SK-N-SH treated with all-trans-retinoic acid at 6 μM for 48 hours (cell line): ENCODE results near the gene RASD1.

Experiments
- ATAC-seq: fragments of 200-7000 bp; cut with Tn5 transposase; 3 replicates; pipeline ENCODE4 v1.9.1; 2020; ENCODE audit warnings: mild to moderate bottlenecking, moderate library complexity
- ARNTL ChIP-seq: fragments of 450-650 bp; formaldehyde crosslinking; IDR thresholded peaks from 2 replicates; pipeline ENCODE4 v1.5.0; 2020; ENCODE audit warnings: low read depth, mild to moderate bottlenecking, moderate library complexity, borderline replicate concordance
- BACH2 ChIP-seq: fragments of 250-450 bp; sonication (Bioruptor Pico); IDR thresholded peaks from 2 replicates; pipeline ENCODE4 v1.9.0; 2021; ENCODE audit warnings: mild to moderate bottlenecking, borderline replicate concordance
- CSDC2 ChIP-seq: fragments of 250-450 bp; sonication (Bioruptor Pico); IDR thresholded peaks from 2 replicates; pipeline ENCODE4 v1.5.0; 2020; ENCODE audit warnings: mild to moderate bottlenecking, moderate library complexity
- GLIS3 ChIP-seq: fragments of 250-450 bp; sonication (Bioruptor Pico); IDR thresholded peaks from 2 replicates; pipeline ENCODE4 v1.5.0; 2020; ENCODE audit warnings: mild to moderate bottlenecking, moderate library complexity
- ISL1 ChIP-seq: fragments of 250-450 bp; sonication (Bioruptor Pico); IDR thresholded peaks from 2 replicates; pipeline ENCODE4 v2.1.2; 2022; ENCODE audit warnings: mild to moderate bottlenecking, moderate library complexity
- OSR1 ChIP-seq: fragments of 250-450 bp; sonication (Bioruptor Pico); IDR thresholded peaks from 2 replicates; pipeline ENCODE4 v1.8.0; 2022; ENCODE audit warnings: moderate library complexity, mild to moderate bottlenecking, inconsistent platforms
- PPARA ChIP-seq: fragments of 250-450 bp; sonication (Bioruptor Pico); IDR thresholded peaks from 2 replicates; pipeline ENCODE4 v1.5.0; 2020; ENCODE audit warnings: mild to moderate bottlenecking, borderline replicate concordance
- RARB ChIP-seq: fragments of 250-450 bp; sonication (Bioruptor Pico); IDR thresholded peaks from 2 replicates; pipeline ENCODE4 v1.8.0; 2021; ENCODE audit warnings: mild to moderate bottlenecking, moderate library complexity
- SNAI2 ChIP-seq: fragments of 250-450 bp; sonication (Bioruptor Pico); IDR thresholded peaks from 2 replicates; pipeline ENCODE4 v1.5.0; 2020; ENCODE audit warnings: mild to moderate bottlenecking, moderate library complexity
- TCF4 ChIP-seq: fragments of 250-450 bp; sonication (Bioruptor Pico); IDR thresholded peaks from 2 replicates; pipeline ENCODE4 v1.8.0; 2021; ENCODE audit warnings: mild to moderate bottlenecking, moderate library complexity, borderline replicate concordance
- ZC3H10 ChIP-seq: fragments of 250-450 bp; sonication (Bioruptor Pico); IDR thresholded peaks from 2 replicates; pipeline ENCODE4 v1.5.1; 2021; ENCODE audit warnings: mild to moderate bottlenecking, moderate library complexity
- ZFP3 ChIP-seq: fragments of 250-450 bp; sonication (Bioruptor Pico); IDR thresholded peaks from 2 replicates; pipeline ENCODE4 v1.5.0; 2020; ENCODE audit warnings: mild to moderate bottlenecking, moderate library complexity
- ZFP30 ChIP-seq: fragments of 450-650 bp; formaldehyde crosslinking; IDR thresholded peaks from 2 replicates; pipeline ENCODE4 v1.5.0; 2022; ENCODE audit warnings: mild to moderate bottlenecking, moderate library complexity
- ZNF565 ChIP-seq: fragments of 450-650 bp; formaldehyde crosslinking; conservative IDR thresholded peaks from 2 replicates; pipeline ENCODE4 v1.5.0; 2020; ENCODE audit warnings: low read depth, mild to moderate bottlenecking, moderate library complexity
- ZNF70 ChIP-seq: fragments of 450-650 bp; formaldehyde crosslinking; IDR thresholded peaks from 2 replicates; pipeline ENCODE4 v1.5.0; 2020; ENCODE audit warnings: mild to moderate bottlenecking, moderate library complexity
- TF ChIP-seq, protein P1 (sequence below): fragments of 250-450 bp; sonication (Bioruptor Pico); IDR thresholded peaks from 2 replicates; pipeline ENCODE4 v1.8.0; 2020; ENCODE audit warnings: mild to moderate bottlenecking, moderate library complexity, borderline replicate concordance
- TF ChIP-seq, protein P2 (sequence below): fragments of 250-450 bp; sonication (Bioruptor Pico); IDR thresholded peaks from 2 replicates; pipeline ENCODE4 v1.5.1; 2020; ENCODE audit warnings: low read depth, mild to moderate bottlenecking, moderate library complexity
- TF ChIP-seq, protein P3 (sequence below): fragments of 250-450 bp; sonication (Bioruptor Pico); IDR thresholded peaks from 2 replicates; pipeline ENCODE4 v1.8.0; 2021; ENCODE audit warnings: low read depth, mild to moderate bottlenecking, moderate library complexity, borderline replicate concordance

The RASD1 gene

DNA sequence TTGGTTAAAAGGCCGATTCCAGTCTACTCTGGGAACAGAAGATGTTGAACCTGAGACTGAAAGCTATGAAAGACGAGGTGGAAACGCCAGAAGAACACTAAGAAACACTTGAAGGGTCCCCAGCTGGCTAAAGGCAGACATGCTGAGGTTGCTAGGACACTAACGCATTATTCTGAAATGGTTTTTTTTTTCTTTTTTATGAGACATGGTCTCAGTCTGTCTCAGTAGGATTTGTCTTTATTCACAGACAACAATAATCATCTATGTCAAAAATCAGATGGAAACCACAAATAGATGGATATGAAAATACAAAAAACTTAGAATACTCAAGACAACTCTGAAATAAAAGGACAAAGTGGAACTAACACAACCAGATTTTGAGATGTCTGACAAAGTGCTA lies 35.0 kb upstream of the RASD1 start:
- no peak for ATAC-seq
- TF ChIP-seq ZFP30 (CRISPR knock-in tag) (no peak), TCF4 (CRISPR knock-in tag) (no peak), ZC3H10 (no peak), CSDC2 (no peak), RARB (CRISPR knock-in tag) (no peak), ZNF70 (CRISPR knock-in tag) (no peak), BACH2 (no peak)
- TF ChIP-seq, protein P1, sequence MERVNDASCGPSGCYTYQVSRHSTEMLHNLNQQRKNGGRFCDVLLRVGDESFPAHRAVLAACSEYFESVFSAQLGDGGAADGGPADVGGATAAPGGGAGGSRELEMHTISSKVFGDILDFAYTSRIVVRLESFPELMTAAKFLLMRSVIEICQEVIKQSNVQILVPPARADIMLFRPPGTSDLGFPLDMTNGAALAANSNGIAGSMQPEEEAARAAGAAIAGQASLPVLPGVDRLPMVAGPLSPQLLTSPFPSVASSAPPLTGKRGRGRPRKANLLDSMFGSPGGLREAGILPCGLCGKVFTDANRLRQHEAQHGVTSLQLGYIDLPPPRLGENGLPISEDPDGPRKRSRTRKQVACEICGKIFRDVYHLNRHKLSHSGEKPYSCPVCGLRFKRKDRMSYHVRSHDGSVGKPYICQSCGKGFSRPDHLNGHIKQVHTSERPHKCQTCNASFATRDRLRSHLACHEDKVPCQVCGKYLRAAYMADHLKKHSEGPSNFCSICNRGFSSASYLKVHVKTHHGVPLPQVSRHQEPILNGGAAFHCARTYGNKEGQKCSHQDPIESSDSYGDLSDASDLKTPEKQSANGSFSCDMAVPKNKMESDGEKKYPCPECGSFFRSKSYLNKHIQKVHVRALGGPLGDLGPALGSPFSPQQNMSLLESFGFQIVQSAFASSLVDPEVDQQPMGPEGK, result no peak
- TF ChIP-seq, all 23 proteins: peak for 0

DNA sequence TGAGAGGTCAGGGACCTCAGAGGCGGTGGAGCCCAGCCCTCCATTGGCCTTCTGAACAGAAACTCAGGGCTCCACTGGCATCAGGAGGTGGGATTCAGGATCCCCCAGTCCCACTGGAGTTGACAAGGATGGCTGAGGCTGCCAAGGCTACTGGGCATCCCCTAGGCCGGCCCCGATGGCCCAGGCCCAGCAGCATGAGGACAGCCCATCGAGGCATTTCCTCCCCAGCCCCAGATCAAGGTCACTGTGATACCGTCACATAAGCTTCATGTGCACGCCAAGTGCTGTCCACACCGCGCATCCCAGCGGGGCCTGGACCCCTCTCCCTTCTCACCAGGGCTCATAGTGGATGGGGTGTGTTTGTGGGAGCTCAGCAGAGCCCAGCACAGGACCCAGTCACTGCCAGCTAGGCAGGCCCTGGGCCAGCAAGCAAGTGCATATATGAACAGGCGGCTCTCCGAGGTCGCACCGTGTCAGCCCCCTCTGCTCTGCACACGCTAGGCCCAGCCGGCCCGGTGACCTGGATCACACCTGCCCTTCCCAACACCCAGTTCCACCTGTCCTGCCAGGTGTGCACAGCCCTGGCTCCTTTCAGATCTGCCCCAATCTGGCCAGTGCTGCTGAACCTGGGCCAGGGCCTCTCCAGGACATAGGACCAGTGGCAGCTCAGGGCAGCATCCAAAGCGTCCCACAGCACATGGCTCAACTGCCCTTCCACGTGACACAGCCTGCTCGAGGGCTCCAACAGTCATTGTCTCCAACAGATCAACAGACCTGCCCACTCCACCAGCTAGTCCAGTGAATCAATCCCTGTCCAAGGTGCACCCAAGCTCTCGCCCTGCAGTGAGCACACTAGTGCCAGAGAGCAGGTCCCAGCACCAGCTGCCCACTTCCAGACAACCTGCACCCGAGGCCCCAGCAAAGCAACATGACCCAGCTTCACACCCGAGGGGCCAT lies 32.8 kb upstream of the RASD1 start:
- no peak for ATAC-seq

DNA sequence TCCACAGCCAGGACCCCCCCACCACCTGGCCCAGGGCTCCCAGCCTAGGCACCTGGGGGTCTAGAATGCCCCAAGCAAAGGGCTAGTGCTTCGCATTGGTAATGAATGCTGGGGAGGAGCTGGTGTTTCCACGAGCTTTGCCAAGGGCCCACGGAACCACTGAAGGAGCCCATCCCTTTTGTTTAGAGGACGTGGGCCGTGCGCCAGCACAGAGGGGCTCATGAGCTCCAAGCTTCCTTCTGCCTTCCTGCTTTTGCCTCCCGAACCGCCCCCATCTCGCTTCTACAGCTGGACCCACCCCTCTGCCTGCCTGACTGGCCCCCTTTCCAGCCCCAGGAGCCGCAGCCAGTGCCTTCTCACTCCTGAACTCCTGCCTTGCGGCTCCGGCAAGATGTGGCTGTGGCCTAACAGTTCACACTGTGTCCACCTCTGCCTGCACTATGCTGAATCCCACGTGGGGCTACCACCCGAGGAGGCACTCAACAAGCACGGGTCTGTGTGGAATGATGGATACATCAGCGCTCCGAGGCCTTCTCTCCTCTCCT lies 31.8 kb upstream of the RASD1 start:
- TF ChIP-seq, protein P2, sequence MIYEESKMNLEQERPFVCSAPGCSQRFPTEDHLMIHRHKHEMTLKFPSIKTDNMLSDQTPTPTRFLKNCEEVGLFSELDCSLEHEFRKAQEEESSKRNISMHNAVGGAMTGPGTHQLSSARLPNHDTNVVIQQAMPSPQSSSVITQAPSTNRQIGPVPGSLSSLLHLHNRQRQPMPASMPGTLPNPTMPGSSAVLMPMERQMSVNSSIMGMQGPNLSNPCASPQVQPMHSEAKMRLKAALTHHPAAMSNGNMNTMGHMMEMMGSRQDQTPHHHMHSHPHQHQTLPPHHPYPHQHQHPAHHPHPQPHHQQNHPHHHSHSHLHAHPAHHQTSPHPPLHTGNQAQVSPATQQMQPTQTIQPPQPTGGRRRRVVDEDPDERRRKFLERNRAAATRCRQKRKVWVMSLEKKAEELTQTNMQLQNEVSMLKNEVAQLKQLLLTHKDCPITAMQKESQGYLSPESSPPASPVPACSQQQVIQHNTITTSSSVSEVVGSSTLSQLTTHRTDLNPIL, result no peak
- TF ChIP-seq ZFP3 (CRISPR knock-in tag), result no peak
- TF ChIP-seq ARNTL (CRISPR knock-in tag), result no peak
- TF ChIP-seq, protein P3, sequence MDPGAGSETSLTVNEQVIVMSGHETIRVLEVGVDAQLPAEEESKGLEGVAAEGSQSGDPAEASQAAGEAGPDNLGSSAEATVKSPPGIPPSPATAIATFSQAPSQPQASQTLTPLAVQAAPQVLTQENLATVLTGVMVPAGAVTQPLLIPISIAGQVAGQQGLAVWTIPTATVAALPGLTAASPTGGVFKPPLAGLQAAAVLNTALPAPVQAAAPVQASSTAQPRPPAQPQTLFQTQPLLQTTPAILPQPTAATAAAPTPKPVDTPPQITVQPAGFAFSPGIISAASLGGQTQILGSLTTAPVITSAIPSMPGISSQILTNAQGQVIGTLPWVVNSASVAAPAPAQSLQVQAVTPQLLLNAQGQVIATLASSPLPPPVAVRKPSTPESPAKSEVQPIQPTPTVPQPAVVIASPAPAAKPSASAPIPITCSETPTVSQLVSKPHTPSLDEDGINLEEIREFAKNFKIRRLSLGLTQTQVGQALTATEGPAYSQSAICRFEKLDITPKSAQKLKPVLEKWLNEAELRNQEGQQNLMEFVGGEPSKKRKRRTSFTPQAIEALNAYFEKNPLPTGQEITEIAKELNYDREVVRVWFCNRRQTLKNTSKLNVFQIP, result no peak
- TF ChIP-seq RARB (CRISPR knock-in tag), result no peak
- TF ChIP-seq ZNF70 (CRISPR knock-in tag), result no peak
- no peak for TF ChIP-seq ISL1 (CRISPR knock-in tag)
- no peak for TF ChIP-seq BACH2
- ATAC-seq, result no peak

More for the DNA sequence above, 32.8 kb upstream of the RASD1 start:
- TF ChIP-seq SNAI2 (CRISPR knock-in tag), result no peak
- no peak for TF ChIP-seq ZFP3 (CRISPR knock-in tag)
- no peak for TF ChIP-seq ZFP30 (CRISPR knock-in tag)
- no peak for TF ChIP-seq OSR1 (CRISPR knock-in tag)
- TF ChIP-seq ZNF70 (CRISPR knock-in tag), result no peak
- TF ChIP-seq, protein P2, result no peak
- TF ChIP-seq, protein P1, result no peak
- no peak for TF ChIP-seq ZNF565 (CRISPR knock-in tag)
- no peak for TF ChIP-seq ZC3H10
- TF ChIP-seq RARB (CRISPR knock-in tag), result no peak
- no peak for TF ChIP-seq PPARA (CRISPR knock-in tag)
- no peak for TF ChIP-seq CSDC2

DNA sequence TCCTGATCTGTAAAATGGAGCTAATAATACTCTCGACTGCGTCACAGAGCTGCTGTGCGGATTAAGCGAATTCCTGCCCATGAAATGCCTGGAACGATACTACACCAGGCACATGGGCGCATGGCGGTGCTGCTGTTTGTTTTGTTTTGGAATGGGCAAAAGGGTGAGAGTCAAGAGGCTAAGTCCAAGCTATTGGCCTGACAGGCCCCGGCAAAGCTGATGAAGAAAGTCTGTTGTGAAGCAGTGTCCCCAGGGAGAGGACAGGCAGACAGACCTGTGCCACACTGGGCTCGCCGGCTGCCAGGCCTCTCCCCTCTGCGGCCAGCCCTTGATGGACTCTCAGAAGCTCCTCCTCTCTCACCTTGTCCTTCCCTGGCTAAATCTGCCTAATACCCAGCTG lies 31.3 kb upstream of the RASD1 start:
- TF ChIP-seq GLIS3 (CRISPR knock-in tag), result no peak
- TF ChIP-seq RARB (CRISPR knock-in tag), result no peak
- ATAC-seq, result no peak
